ENCODE measurements around the gene LIMS2.

The LIMS2 gene

GRCh38 chr2:127625572-127625951, 49.8 kb downstream of the LIMS2 start:
- TF ChIP-seq CTCF (IDR thresholded peaks at IDR 0.05; ENCODE audit: low read depth, low read length) (no peak), MAX (IDR thresholded peaks at IDR 0.05; ENCODE audit: low read depth, low read length) (no peak), MYC (IDR thresholded peaks at IDR 0.05; ENCODE audit: low read depth, low read length) (no peak), POLR2A (IDR thresholded peaks at IDR 0.05; ENCODE audit: extremely low read depth, insufficient read length) (no peak)
- DNase-seq (ENCODE audit: low read depth): no peak
- H3K4me3 ChIP-seq (ENCODE audit: low read depth, low read length): no peak overlapping the region

GRCh38 chr2:127624756-127625571, 50.4 kb downstream of the LIMS2 start:
- TF ChIP-seq CTCF (IDR thresholded peaks at IDR 0.05; ENCODE audit: low read depth, low read length): no peak
- TF ChIP-seq POLR2A (IDR thresholded peaks at IDR 0.05; ENCODE audit: extremely low read depth, insufficient read length): no peak
- TF ChIP-seq MAX (IDR thresholded peaks at IDR 0.05; ENCODE audit: low read depth, low read length): no peak
- TF ChIP-seq MYC (IDR thresholded peaks at IDR 0.05; ENCODE audit: low read depth, low read length): no peak
- DNase-seq (ENCODE audit: low read depth): no peak
- no peak overlapping the region for H3K4me3 ChIP-seq (ENCODE audit: low read depth, low read length)

- TF ChIP-seq MAX (IDR thresholded peaks at IDR 0.05; ENCODE audit: low read depth, low read length) (no peak), MYC (IDR thresholded peaks at IDR 0.05; ENCODE audit: low read depth, low read length) (no peak), POLR2A (IDR thresholded peaks at IDR 0.05; ENCODE audit: extremely low read depth, insufficient read length) (no peak), CTCF (IDR thresholded peaks at IDR 0.05; ENCODE audit: low read depth, low read length) (no peak)
- DNase-seq (ENCODE audit: low read depth): no peak
- H3K4me3 ChIP-seq (ENCODE audit: low read depth, low read length): no peak overlapping the region
Measured at GRCh38 chr2:127624320-127624755, 51.0 kb downstream of the LIMS2 start.

GRCh38 chr2:127623388-127624319, 51.7 kb downstream of the LIMS2 start:
- no peak for DNase-seq (ENCODE audit: low read depth)
- no peak for TF ChIP-seq CTCF (IDR thresholded peaks at IDR 0.05; ENCODE audit: low read depth, low read length)
- no peak for TF ChIP-seq MAX (IDR thresholded peaks at IDR 0.05; ENCODE audit: low read depth, low read length)
- TF ChIP-seq POLR2A (IDR thresholded peaks at IDR 0.05; ENCODE audit: extremely low read depth, insufficient read length): no peak
- no peak for TF ChIP-seq MYC (IDR thresholded peaks at IDR 0.05; ENCODE audit: low read depth, low read length)
- no peak overlapping the region for H3K4me3 ChIP-seq (ENCODE audit: low read depth, low read length)

- no peak overlapping the region for H3K4me3 ChIP-seq (ENCODE audit: low read depth, low read length)
- DNase-seq (ENCODE audit: low read depth): no peak
- no peak for TF ChIP-seq MAX (IDR thresholded peaks at IDR 0.05; ENCODE audit: low read depth, low read length)
- TF ChIP-seq CTCF (IDR thresholded peaks at IDR 0.05; ENCODE audit: low read depth, low read length): no peak
- no peak for TF ChIP-seq MYC (IDR thresholded peaks at IDR 0.05; ENCODE audit: low read depth, low read length)
- no peak for TF ChIP-seq POLR2A (IDR thresholded peaks at IDR 0.05; ENCODE audit: extremely low read depth, insufficient read length)
Measured at GRCh38 chr2:127622561-127623387, 52.6 kb downstream of the LIMS2 start.

Measured in NB4 (cell line).